T47D (cell line): Measurements from ENCODE around the gene PELI2.
"Not testable (repeated sequence)": the region's sequence is repeated elsewhere in the genome, so short reads cannot be mapped to it uniquely, and the experiment has no call there.

Experiments used
- DNase-seq, 2 experiments: peaks; one replicate each; pipeline versions ENCODE4 v3.0.0 to v3.0.0-alpha.2; 2011 to 2012; ENCODE audit warnings: low read depth in 1 of 2, low spot score in 1 of 2
- JUND ChIP-seq: IDR thresholded peaks from 2 replicates; pipeline ENCODE4 v1.6.1; 2012; ENCODE audit warnings: low read depth
- in situ Hi-C: cut with HindIII; loops from 2 replicates; pipeline ENCODE4 v1.10.0; 2016; ENCODE audit warnings: low sequenced_read_pairs, low pct_unique_long_range_greater_than_20kb

The PELI2 gene

GRCh38 chr14:56150645-56151345 is 32.6 kb downstream of the PELI2 start:
- in situ Hi-C loops = no loop called here
- no peak for TF ChIP-seq JUND

GRCh38 chr14:56152221-56152620 is 34.0 kb downstream of the PELI2 start:
- in situ Hi-C loops = no loop called here
- DNase-seq = no peak
- no peak for TF ChIP-seq JUND

More at GRCh38 chr14:56150645-56151345, 32.6 kb downstream of the PELI2 start:
- no peak for DNase-seq

- TF ChIP-seq JUND = no peak
- in situ Hi-C loops = no loop called here
- no peak for DNase-seq
Observed at GRCh38 chr14:56153267-56153666, 35.1 kb downstream of the PELI2 start.

GRCh38 chr14:56154321-56154720 is 36.1 kb downstream of the PELI2 start:
- in situ Hi-C loops = no loop called here
- TF ChIP-seq JUND = no peak
- DNase-seq = no peak

- in situ Hi-C loops = no loop called here
- no peak for TF ChIP-seq JUND
- no peak for DNase-seq
Observed at GRCh38 chr14:56156096-56156495, 37.9 kb downstream of the PELI2 start.

- no peak for DNase-seq
- TF ChIP-seq JUND = no peak
- in situ Hi-C loops = no loop called here
Observed at GRCh38 chr14:56159066-56159465, 40.9 kb downstream of the PELI2 start.

- no peak for DNase-seq
- in situ Hi-C loops = no loop called here
- no peak for TF ChIP-seq JUND
Observed at GRCh38 chr14:56160088-56160487, 41.9 kb downstream of the PELI2 start.

- DNase-seq = no peak
- in situ Hi-C loops = no loop called here
- no peak for TF ChIP-seq JUND
Observed at GRCh38 chr14:56161658-56162057, 43.4 kb downstream of the PELI2 start.

- in situ Hi-C loops = no loop called here
- DNase-seq = no peak
- TF ChIP-seq JUND = no peak
Observed at GRCh38 chr14:56162476-56162875, 44.3 kb downstream of the PELI2 start.

GRCh38 chr14:56166579-56166978 is 48.4 kb downstream of the PELI2 start:
- in situ Hi-C loops, DNase-seq: not testable (repeated sequence)

GRCh38 chr14:56168007-56168616 is 49.9 kb downstream of the PELI2 start:
- no peak for TF ChIP-seq JUND
- peak in 1 of 2 experiments; percentile 63 for DNase-seq
- in situ Hi-C loops = no loop called here

- in situ Hi-C loops = no loop called here
- TF ChIP-seq JUND = no peak
Observed at GRCh38 chr14:56170028-56170427, 51.8 kb downstream of the PELI2 start.

GRCh38 chr14:56170877-56171422 is 52.7 kb downstream of the PELI2 start:
- DNase-seq = no peak
- in situ Hi-C loops = no loop called here
- TF ChIP-seq JUND = no peak

More at GRCh38 chr14:56170028-56170427, 51.8 kb downstream of the PELI2 start:
- DNase-seq = no peak

GRCh38 chr14:56172074-56172473 is 53.9 kb downstream of the PELI2 start:
- no peak for TF ChIP-seq JUND
- in situ Hi-C loops = no loop called here

More at GRCh38 chr14:56172074-56172473, 53.9 kb downstream of the PELI2 start:
- DNase-seq = no peak
